ENCODE results near the gene CUTC.

DNA sequence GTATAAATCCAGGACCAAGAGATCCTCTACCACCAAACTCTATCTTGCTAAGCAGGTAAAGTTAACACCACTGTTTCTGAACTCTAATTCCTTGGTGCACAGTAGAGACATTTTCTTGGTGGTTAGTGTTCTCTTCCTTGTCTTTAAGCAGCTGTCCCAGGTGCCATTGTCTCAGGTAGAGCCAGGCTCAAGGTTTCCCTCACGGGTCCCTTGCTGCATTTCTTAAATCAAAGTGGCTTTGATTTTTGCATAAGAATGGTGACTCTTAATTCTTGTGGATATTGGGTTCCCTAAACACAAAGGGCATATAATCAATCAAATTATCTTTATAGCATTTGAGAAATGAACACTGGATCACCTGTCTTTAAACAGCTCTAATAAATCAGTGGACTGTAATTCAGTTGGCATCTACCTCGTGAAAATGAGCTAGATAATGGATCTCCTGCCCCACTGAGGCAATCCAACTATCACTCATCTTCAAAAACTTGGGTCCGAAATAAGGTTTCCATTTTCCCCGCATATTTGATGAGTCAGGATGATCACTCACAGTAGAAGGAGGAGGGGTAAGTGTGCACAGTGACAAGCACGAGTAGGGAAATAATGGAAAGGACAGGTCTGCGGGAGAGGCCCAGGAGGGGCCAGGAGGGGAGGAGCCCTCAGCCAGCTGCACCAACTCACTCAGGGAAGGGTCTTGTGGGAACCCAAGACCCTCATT lies 52.9 kb downstream of the CUTC start:
- TF ChIP-seq CTCF (IDR thresholded peaks at IDR 0.05; ENCODE audit: extremely low read depth in 1 of 2, insufficient read depth in 1 of 2, low read depth in 1 of 2, low read length in 2 of 2) (no peak), MYC (IDR thresholded peaks at IDR 0.05; ENCODE audit: low read depth, low read length) (no peak)
